A673 (cell line): ENCODE measurements around the gene SLITRK3.

Experiments
- EZH2 ChIP-seq: fragments of 200-600 bp; sonication (generic); IDR thresholded peaks from 2 replicates; pipeline ENCODE4 v1.6.1; 2017; ENCODE audit warnings: borderline replicate concordance, low read depth, mild to moderate bottlenecking, mixed read lengths, antibody characterized with exemption, low read length; ENCODE audit not compliant: poor library complexity, severe bottlenecking
- TF ChIP-seq, protein P1 (sequence below): fragments of 300-800, 200-600 bp; sonication (generic); conservative IDR thresholded peaks from 2 replicates; pipeline ENCODE4 v1.5.1; 2017; ENCODE audit warnings: low read depth, mild to moderate bottlenecking, antibody characterized with exemption, low read length, moderate library complexity, mixed read lengths

DNA sequence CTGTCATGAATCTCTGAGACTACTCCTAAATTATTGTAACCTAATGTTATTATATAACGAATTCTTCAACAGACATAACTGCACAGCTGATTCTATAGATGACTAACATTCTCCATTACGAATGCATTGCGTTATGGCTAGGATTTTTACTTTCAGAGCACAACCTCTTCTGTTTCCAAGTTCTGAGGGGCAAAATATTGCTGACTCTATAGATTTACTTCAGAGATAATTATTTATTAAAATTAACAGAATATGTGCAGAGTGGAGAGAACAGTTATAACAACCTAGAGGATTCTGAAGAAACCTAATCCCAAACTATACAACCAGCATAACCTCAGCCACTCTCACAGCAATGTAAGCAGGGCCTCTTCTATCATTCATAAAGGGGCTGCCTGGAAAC, 25.9 kb downstream of the SLITRK3 start:
- TF ChIP-seq, protein P1, sequence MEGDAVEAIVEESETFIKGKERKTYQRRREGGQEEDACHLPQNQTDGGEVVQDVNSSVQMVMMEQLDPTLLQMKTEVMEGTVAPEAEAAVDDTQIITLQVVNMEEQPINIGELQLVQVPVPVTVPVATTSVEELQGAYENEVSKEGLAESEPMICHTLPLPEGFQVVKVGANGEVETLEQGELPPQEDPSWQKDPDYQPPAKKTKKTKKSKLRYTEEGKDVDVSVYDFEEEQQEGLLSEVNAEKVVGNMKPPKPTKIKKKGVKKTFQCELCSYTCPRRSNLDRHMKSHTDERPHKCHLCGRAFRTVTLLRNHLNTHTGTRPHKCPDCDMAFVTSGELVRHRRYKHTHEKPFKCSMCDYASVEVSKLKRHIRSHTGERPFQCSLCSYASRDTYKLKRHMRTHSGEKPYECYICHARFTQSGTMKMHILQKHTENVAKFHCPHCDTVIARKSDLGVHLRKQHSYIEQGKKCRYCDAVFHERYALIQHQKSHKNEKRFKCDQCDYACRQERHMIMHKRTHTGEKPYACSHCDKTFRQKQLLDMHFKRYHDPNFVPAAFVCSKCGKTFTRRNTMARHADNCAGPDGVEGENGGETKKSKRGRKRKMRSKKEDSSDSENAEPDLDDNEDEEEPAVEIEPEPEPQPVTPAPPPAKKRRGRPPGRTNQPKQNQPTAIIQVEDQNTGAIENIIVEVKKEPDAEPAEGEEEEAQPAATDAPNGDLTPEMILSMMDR: no peak
- no peak for TF ChIP-seq EZH2
